Measurements from ENCODE around the gene LTB.
"Not testable (repeated sequence)": the region's sequence is repeated elsewhere in the genome, so short reads cannot be mapped to it uniquely, and the experiment has no call there.

LTB gene

GRCh38 chr6:31557443-31558317 is 24.5 kb downstream of the LTB start:
- TF ChIP-seq, protein P1, sequence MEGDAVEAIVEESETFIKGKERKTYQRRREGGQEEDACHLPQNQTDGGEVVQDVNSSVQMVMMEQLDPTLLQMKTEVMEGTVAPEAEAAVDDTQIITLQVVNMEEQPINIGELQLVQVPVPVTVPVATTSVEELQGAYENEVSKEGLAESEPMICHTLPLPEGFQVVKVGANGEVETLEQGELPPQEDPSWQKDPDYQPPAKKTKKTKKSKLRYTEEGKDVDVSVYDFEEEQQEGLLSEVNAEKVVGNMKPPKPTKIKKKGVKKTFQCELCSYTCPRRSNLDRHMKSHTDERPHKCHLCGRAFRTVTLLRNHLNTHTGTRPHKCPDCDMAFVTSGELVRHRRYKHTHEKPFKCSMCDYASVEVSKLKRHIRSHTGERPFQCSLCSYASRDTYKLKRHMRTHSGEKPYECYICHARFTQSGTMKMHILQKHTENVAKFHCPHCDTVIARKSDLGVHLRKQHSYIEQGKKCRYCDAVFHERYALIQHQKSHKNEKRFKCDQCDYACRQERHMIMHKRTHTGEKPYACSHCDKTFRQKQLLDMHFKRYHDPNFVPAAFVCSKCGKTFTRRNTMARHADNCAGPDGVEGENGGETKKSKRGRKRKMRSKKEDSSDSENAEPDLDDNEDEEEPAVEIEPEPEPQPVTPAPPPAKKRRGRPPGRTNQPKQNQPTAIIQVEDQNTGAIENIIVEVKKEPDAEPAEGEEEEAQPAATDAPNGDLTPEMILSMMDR (conservative IDR thresholded peaks at IDR 0.05; ENCODE audit: low read depth), result no peak
- ChIA-PET POLR2A (ENCODE audit: low non-redundant PET) (no interaction called here), CTCF (interaction anchor here (1.3 kb wide), 1 partner anchor 23 kb away, joined by 3 read pairs; no protein-coding TSS in a partner anchor)
- H3K27ac ChIP-seq, result peak overlapping the region; percentile 57
- DNase-seq (ENCODE audit: low spot score), result no peak

- no peak overlapping the region for H3K27ac ChIP-seq
- no peak for DNase-seq (ENCODE audit: low spot score)
- TF ChIP-seq, protein P1 (conservative IDR thresholded peaks at IDR 0.05; ENCODE audit: low read depth), result no peak
- ChIA-PET POLR2A (ENCODE audit: low non-redundant PET) (no interaction called here), CTCF (interaction anchor here (1.7 kb wide), 1 partner anchor 42 kb away, joined by 9 read pairs; no protein-coding TSS in a partner anchor)
Measured at GRCh38 chr6:31556307-31556706, 25.9 kb downstream of the LTB start.

GRCh38 chr6:31551371-31551770 is 30.9 kb downstream of the LTB start:
- POLR2A ChIA-PET (ENCODE audit: low non-redundant PET), result interaction anchor here (0.6 to 1.1 kb wide), 2 partner anchors 47 to 139 kb away, joined by 3 to 10 read pairs; no protein-coding TSS in a partner anchor
- DNase-seq (ENCODE audit: low spot score), result not testable (repeated sequence)
- peak overlapping the region; percentile 16; the same call in 1 of the 2 replicates for H3K27ac ChIP-seq
- CTCF ChIA-PET, result interaction anchor here (0.6 to 1.5 kb wide), 4 partner anchors 30 to 57 kb away, joined by 3 to 16 read pairs (median 6); no protein-coding TSS in a partner anchor

DNA sequence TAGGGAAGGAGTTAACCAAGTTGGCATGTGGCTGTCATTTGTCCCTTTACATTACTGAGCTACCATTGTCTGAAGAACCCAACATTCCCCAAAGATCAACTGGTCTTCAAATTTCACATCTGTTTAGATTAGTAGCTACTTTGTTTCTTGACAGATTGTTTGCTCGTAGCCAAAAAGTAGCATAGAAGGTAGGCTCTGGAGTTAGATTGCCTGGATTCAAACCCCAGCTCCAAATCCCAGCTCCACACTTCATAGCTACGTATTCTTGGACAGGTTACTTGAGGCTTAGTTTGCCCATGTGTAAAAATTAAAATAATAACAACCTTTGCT is 33.7 kb downstream of the LTB start:
- H3K27ac ChIP-seq, result peak overlapping the region; percentile 76
- TF ChIP-seq, protein P1 (conservative IDR thresholded peaks at IDR 0.05; ENCODE audit: low read depth), result no peak
- ChIA-PET POLR2A (ENCODE audit: low non-redundant PET) (no interaction called here), CTCF (interaction anchor here (6.3 kb wide), 1 partner anchor 50 kb away, joined by 96 read pairs; no protein-coding TSS in a partner anchor)
- DNase-seq (ENCODE audit: low spot score), result no peak

GRCh38 chr6:31547727-31548543 is 34.3 kb downstream of the LTB start:
- POLR2A ChIA-PET (ENCODE audit: low non-redundant PET), result no interaction called here
- TF ChIP-seq, protein P1 (conservative IDR thresholded peaks at IDR 0.05; ENCODE audit: low read depth), result no peak
- CTCF ChIA-PET, result interaction anchor here (0.7 to 6.3 kb wide), 2 partner anchors 36 to 51 kb away, joined by 5 to 96 read pairs; no protein-coding TSS in a partner anchor
- no peak for DNase-seq (ENCODE audit: low spot score)
- peak overlapping the region; percentile 76 for H3K27ac ChIP-seq

GRCh38 chr6:31546958-31547726 is 35.1 kb downstream of the LTB start, which contains the start of gene NFKBIL1:
TSS of gene NFKBIL1 (plus strand) at chr6:31547608. CDS start at chr6:31547695, 87 bp downstream.
- CTCF ChIA-PET, result interaction anchor here (0.6 to 6.3 kb wide), 12 partner anchors 12 to 320 kb away, joined by 3 to 96 read pairs (median 4); partner anchors contain the start of gene LTB
- peak; percentile 92 for DNase-seq (ENCODE audit: low spot score)
- peak within 1 kb of the TSS; percentile 76 for H3K27ac ChIP-seq
- POLR2A ChIA-PET (ENCODE audit: low non-redundant PET), result no interaction called here
- TF ChIP-seq, protein P1 (conservative IDR thresholded peaks at IDR 0.05; ENCODE audit: low read depth), result peak; percentile 62

Data from RWPE1 (cell line).